GM04503 (cell line): Measurements from ENCODE around the gene RASSF5.
"Not testable (repeated sequence)": the region's sequence is repeated elsewhere in the genome, so short reads cannot be mapped to it uniquely, and the experiment has no call there.

Experiments
- DNase-seq: peaks from one replicate; pipeline ENCODE4 v3.0.0-alpha.2; 2012; ENCODE audit warnings: low read depth

Gene RASSF5

DNA sequence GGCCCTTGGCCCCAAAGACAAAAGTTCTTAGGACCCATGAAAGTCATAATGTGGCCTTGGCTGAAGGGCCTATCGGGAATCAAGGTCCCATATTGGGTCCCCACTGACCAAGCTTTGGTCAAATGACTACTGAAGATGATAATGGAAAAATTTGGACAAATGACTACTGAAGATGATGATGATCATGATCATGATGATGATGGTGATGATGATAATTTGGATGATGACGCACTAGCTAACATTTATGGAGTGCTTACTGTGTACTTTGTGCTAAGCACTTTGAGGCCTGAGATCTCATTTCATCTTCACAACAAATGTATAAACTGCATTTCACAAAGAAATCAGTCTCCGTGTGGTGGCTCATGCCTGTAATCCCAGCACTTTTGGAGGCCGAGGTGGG is 65.5 kb downstream of the RASSF5 start:
- no peak for DNase-seq

- DNase-seq: no peak
These were observed 66.0 kb downstream of the RASSF5 start for GRCh38 chr1:206573319-206573718.

- no peak for DNase-seq
These were observed 66.4 kb downstream of the RASSF5 start for GRCh38 chr1:206573762-206574161.

GRCh38 chr1:206575165-206575893 is 68.0 kb downstream of the RASSF5 start:
- peak; percentile 65 for DNase-seq

- no peak for DNase-seq
These were observed 68.8 kb downstream of the RASSF5 start for GRCh38 chr1:206575894-206576737.

GRCh38 chr1:206577626-206578025 is 70.3 kb downstream of the RASSF5 start:
- no peak for DNase-seq

- no peak for DNase-seq
These were observed 71.0 kb downstream of the RASSF5 start for GRCh38 chr1:206578068-206578977.

GRCh38 chr1:206578978-206579374 is 71.6 kb downstream of the RASSF5 start:
- no peak for DNase-seq

DNA sequence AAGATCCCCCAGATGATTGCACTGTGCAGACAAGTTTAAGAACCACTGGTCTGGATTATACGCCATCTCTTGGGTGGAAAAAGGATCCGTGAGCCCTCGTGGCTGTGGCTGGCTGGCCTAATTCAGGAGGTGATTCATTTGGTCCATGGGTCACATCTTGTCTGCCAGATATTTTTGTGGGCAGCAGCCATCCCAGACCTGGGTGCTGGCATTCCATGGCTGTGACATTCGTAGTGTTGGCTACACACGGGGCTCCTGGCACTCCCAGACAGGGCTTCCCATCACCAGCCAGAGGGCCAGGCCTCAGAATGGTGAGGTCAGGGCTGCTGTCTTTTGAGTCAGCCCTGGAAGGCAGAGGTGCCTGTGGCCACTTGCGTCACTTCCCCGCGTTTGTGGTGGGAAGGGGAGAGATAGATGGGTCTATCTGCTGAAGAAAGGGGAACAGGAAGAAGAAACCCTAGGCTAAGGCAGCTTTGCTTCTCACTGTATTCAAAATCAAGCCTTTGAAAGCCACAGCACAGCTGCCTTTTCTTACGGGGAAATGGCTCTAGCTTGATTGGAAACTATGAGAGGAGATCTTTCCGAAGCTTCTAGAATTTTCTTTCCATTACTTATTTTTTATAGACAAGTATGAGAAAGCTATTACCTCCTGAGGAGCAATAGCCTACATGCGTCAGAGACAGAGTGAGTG is 72.6 kb downstream of the RASSF5 start:
- peak; percentile 53 for DNase-seq

DNA sequence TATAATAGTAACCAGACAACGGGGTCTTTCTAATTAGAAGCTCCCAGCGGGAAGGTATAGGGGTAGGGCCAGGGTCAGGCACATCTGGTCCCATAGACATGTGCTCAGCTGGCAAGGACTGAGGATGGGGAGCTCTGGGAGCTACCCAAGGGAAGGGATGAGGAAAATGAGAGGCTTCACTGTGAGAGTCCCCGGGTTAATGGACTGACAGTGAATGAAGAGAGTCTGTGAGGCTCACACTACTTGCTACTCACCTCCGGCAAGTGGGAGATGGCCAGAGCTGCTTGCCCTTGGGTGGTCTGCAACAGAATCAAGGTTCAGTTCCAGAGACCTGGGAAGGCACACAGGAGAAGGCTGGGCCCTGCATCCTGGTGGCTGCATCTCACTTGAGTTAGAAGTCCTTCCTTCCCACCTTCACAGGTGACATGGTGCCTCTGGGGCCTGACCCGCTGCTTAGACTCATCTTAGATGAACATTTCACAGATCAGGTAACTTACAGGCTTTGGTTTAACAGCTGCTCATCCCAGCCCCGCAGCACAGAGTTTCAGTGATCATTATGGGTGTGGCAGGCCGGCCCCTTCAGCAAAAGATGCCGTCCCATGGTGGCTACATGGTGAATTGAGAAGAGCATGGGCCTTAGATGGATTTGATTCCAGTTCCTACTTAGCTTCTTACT is 73.2 kb downstream of the RASSF5 start:
- no peak for DNase-seq

- not testable (repeated sequence) for DNase-seq
These were observed 73.8 kb downstream of the RASSF5 start for GRCh38 chr1:206581114-206581497.

DNA sequence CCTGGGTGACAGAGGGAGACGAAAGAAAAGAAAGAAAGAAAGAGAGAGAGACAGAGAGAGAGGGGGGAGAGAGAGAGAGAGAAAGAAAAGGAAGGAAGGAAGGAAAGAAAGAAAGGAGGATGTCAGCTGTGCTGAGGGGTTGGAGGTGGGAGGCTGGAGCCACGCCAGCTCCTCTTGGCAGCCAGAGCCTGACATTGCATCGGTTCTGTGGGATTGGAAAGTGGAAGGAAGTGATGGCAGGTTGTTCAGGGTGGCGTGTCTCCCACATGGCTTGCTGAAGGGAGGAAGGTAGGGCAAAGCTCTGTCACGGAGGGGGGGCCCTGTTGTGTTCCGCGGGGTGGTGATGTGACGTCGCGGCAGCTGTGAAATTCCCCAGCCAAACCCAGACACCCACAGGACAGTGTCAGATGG is 74.2 kb downstream of the RASSF5 start:
- DNase-seq: no peak

DNA sequence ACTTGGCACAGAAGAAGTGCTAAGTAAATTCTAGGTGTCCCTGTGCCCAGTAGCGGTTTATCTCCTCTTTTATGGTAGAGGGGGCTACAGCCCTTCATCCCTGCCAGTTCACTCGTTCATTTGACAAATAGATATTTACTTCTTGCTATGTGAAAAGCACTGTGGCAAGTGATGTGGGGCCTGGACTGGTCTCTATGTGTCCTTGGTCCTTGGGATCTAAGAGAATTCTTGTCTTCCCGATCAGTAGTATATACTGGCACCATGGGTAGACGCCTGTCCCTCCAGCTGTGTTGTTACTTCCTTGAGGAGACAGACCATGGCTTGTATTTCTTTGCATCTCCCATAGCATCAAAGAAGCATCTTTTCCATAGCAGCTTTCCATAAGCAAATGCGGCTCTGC is 75.2 kb downstream of the RASSF5 start:
- no peak for DNase-seq

DNA sequence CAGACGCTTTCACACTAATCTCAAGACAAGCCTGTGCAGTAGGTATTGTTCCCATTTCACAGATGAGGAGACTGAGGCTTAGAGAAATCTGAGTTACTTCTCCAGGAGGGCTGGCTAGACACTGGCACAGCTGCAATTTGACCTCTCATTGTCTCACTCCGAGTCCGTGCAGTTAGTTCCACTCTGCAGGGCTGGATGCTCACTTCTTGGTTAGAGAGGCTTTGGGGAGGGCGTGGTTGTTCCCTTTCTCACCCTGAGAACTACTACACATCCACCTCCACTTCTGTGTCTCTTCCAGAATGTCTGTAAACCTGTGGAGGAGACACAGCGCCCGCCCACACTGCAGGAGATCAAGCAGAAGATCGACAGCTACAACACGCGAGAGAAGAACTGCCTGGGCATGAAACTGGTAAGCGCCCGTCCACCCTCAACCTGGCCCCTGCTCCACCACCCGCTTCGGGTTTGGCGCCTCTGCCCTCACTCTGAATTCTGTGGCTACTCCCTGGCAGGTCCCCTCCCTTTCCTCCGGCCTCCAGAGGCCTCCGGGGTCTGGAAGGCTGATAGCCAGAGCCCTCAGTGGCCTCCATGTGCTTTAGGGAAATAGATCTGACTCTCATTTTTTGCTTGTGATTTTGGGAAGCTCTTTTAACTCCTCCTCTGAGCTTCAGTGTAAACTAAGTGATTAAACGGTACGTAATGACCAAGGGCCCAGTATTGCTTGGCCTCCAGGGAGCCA is 75.8 kb downstream of the RASSF5 start:
- DNase-seq: no peak

DNA sequence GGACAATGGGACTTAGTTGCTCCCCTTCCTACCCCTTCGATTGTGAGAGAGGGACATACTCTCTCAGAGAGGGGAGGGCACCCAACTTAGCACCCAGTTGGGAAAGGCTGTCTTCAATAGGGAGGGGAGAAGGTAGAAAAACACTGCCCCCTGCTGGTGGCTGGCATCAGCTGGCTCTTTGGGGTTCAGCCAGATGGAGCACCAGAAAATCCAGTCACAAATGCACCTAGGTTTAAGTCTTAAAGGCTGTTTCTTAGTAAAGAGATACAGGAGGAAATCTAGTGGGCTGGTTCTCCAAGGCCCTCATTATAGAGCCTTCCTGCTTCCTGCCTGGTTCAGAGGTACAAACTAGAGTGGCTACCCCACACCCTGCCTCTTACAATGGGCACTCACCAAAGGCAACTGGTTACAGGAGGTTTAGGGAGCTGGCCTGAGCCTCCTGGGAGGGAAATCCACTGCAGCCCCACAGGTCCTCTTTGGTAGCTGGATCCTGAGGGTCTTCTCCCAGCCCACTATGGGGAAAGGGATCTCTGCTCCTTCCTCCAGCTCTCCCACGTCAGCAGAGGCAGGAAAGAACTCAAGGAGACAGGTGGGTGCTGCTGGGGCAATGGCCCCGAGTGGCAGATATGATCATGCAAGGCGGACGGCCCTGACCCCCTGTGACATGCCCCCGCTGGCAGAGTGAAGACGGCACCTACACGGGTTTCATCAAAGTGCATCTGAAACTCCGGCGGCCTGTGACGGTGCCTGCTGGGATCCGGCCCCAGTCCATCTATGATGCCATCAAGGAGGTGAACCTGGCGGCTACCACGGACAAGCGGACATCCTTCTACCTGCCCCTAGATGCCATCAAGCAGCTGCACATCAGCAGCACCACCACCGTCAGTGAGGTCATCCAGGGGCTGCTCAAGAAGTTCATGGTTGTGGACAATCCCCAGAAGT is 76.6 kb downstream of the RASSF5 start:
- no peak for DNase-seq

GRCh38 chr1:206584683-206585082 is 77.4 kb downstream of the RASSF5 start:
- no peak for DNase-seq

DNA sequence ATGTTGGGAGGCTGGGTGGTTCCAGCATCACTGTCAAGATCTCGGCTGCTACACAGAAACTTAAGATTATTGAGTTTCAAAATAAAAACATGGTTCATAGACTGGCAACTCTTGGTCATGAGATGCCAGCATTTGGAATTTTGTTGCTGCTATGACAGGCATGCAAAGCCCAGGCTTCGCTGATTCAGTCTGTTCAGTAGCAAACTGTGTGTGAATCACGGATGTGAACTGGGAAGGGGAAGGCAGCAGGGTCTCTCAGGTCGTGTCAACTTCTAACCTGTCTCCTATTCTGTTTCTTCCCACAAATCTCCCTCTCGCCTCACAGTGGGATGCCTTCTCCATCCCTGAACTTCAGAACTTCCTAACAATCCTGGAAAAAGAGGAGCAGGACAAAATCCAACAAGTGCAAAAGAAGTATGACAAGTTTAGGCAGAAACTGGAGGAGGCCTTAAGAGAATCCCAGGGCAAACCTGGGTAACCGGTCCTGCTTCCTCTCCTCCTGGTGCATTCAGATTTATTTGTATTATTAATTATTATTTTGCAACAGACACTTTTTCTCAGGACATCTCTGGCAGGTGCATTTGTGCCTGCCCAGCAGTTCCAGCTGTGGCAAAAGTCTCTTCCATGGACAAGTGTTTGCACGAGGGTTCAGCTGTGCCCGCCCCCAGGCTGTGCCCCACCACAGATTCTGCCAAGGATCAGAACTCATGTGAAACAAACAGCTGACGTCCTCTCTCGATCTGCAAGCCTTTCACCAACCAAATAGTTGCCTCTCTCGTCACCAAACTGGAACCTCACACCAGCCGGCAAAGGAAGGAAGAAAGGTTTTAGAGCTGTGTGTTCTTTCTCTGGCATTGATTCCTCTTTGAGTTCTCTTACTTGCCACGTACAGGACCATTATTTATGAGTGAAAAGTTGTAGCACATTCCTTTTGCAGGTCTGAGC is 79.4 kb downstream of the RASSF5 start:
- no peak for DNase-seq

- DNase-seq: no peak
These were observed 80.6 kb downstream of the RASSF5 start for GRCh38 chr1:206587904-206588303.
